CD4-positive, alpha-beta T cell treated with Interferon gamma for 1 hour (primary cell): ENCODE data around the gene FAM117A.
"Not testable (repeated sequence)": the region's sequence is repeated elsewhere in the genome, so short reads cannot be mapped to it uniquely, and the experiment has no call there.

Experiments
- DNase-seq: peaks from one replicate; pipeline ENCODE4 v3.0.0-alpha.2; 2020

The FAM117A gene

DNA sequence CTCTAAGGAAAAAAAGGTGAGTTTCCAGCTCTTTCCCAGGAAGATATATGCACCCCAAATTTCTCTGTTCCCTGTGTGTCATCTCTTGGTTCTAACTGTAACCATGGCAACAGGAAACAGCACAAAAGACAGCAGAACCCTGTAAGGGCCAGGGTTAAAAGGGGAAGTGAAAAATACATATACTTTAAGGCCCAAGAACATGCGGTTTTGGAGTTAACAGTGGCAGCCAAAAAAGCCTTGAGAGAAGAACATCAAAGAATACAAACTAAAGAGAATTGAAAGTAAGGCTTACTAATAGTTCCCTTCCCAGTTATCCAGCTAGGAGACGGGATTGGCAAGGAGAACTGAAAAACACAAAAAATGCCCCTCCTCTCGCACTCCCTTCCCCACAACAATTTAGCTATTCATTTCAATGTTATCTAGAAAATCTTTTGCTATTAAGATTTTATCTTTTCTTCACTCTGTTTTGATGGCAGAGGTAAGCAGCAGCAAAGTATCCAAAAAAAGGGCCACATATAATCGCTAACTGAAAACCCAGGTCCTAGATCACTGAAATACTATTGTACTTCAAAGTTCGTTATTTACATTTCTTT, 87.6 kb downstream of the FAM117A start:
- DNase-seq: peak; percentile 72

- DNase-seq: no peak
Measured at GRCh38 chr17:49674507-49674906, 89.4 kb downstream of the FAM117A start.

- DNase-seq: not testable (repeated sequence)
Measured at GRCh38 chr17:49673679-49674078, 90.3 kb downstream of the FAM117A start.

DNA sequence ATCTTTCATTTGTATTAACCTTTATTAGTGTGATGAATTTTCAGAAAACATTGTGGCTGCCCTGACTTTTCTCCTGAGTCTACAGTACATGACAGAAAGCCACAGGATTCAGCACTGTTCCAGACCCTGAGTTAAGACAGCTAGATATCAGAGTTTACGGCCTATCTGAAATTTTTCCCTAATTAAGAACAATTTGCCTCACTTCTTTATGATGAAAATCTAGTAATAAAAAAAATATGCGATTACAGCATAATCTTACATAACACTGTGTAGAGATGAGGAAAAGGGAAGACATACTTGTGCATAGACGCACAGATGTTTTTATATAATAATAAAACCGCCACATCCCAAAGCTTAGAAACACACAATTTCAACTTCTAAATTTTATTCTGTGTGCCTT, 93.3 kb downstream of the FAM117A start:
- no peak for DNase-seq

- DNase-seq: no peak
Measured at GRCh38 chr17:49670002-49670401, 93.9 kb downstream of the FAM117A start.

GRCh38 chr17:49667854-49668253, 96.1 kb downstream of the FAM117A start:
- DNase-seq: no peak

DNA sequence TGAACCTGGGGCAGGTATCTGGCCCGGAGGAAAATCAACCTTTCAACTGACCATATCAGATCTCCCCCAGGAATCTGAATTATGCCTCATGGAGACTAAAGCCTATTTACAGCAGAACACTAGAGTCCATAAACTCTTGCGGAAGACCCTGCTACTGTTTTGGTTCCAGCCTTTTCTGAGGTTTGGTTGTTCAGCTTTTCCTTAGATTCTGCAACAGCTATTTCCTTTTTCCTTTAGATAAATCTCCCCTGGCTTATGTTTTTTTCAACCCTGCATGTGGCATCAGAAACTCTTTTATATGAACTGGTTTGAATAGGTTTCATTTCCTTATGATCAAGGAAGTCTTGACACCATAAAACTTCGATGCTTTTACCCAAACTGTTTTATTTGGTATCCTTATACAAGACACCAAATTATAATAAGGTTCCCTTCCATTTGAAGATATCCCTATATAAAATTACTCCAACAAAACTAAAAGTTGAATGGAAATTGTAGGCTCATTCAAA, 99.2 kb downstream of the FAM117A start:
- no peak for DNase-seq
